Stimulated activated CD4-positive, alpha-beta T cell treated with anti-CD3 and anti-CD28 coated beads, Interleukin-2, amount 100 ng/mL, for 48 hours (primary cell): ENCODE measurements around the gene SREBF2.
"Not testable (repeated sequence)": the region's sequence is repeated elsewhere in the genome, so short reads cannot be mapped to it uniquely, and the experiment has no call there.

Experiments
- DNase-seq, 2 donors: peaks; one replicate each; pipeline ENCODE4 v3.0.0-alpha.2; 2020

The SREBF2 gene

GRCh38 chr22:41842996-41843970, 10.4 kb downstream of the SREBF2 start:
- DNase-seq = no peak

- DNase-seq = no peak
Observed at GRCh38 chr22:41844036-41844435, 11.1 kb downstream of the SREBF2 start.

GRCh38 chr22:41844513-41844912, 11.6 kb downstream of the SREBF2 start:
- DNase-seq = no peak

GRCh38 chr22:41845380-41846267, 12.7 kb downstream of the SREBF2 start:
- DNase-seq = no peak

GRCh38 chr22:41846268-41846987, 13.5 kb downstream of the SREBF2 start:
- no peak for DNase-seq

GRCh38 chr22:41847300-41847699, 14.4 kb downstream of the SREBF2 start:
- no peak for DNase-seq

- no peak for DNase-seq
Observed at GRCh38 chr22:41848468-41848867, 15.6 kb downstream of the SREBF2 start.

- DNase-seq = no peak
Observed at GRCh38 chr22:41856469-41856868, 23.6 kb downstream of the SREBF2 start.

- peak; percentile 71 to 79 for DNase-seq
Observed at GRCh38 chr22:41857155-41857859, 24.4 kb downstream of the SREBF2 start.

GRCh38 chr22:41857860-41858199, 24.9 kb downstream of the SREBF2 start:
- DNase-seq = no peak

GRCh38 chr22:41862160-41862529, 29.2 kb downstream of the SREBF2 start:
- DNase-seq = peak in 1 of 2 donors; percentile 37

- peak; percentile 48 to 54 for DNase-seq
Observed at GRCh38 chr22:41862530-41863266, 29.8 kb downstream of the SREBF2 start.

- DNase-seq = no peak
Observed at GRCh38 chr22:41863472-41863871, 30.6 kb downstream of the SREBF2 start.

GRCh38 chr22:41868556-41868955, 35.7 kb downstream of the SREBF2 start:
- DNase-seq = no peak

GRCh38 chr22:41870081-41870480, 37.2 kb downstream of the SREBF2 start:
- DNase-seq = not testable (repeated sequence)

- DNase-seq = no peak
Observed at GRCh38 chr22:41870786-41871185, 37.9 kb downstream of the SREBF2 start.

GRCh38 chr22:41873391-41873790, 40.5 kb downstream of the SREBF2 start:
- DNase-seq = no peak

GRCh38 chr22:41874090-41874489, 41.2 kb downstream of the SREBF2 start:
- DNase-seq = no peak

- no peak for DNase-seq
Observed at GRCh38 chr22:41875531-41876270, 42.8 kb downstream of the SREBF2 start.

GRCh38 chr22:41876275-41876674, 43.4 kb downstream of the SREBF2 start:
- no peak for DNase-seq

GRCh38 chr22:41876675-41877074, 43.8 kb downstream of the SREBF2 start:
- no peak for DNase-seq
